ENCODE results near the gene AP2M1. TPM values are rescaled to one million over a fixed set of nuclear protein-coding genes. Genes with fewer than 3 reads are reported as not detected.

AP2M1 gene
- polyA plus RNA-seq, 4 donors = 240 to 283 (median 270) TPM

DNA sequence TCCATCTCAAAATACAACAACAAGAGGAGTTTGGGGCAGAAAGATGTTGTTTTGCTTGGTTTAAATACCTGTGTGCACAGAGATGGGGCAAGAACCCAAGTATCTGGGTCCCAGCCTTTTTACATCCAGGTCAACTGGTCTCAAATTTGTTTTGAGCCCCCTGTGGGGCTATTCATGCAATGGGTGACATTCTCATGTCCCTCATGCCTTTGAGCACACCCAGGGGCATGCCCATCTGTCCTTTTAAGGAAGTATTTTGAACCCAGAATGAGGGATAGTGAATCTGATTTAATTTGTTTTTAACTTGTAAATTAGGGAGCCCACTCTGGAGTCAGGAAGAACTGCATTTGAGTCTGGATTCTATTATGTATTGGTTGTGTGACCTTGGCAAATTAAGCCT lies 26.2 kb downstream of the AP2M1 start:
- H3K9me3 ChIP-seq (ENCODE audit: control insufficient read depth in 2 of 2, insufficient read depth in 1 of 2, low read depth in 1 of 2, low read length in 1 of 2) = no peaks in the 10 kb centered on the region
- DNase-seq = no peak
- no peak overlapping the region for H3K27ac ChIP-seq (ENCODE audit: low read depth in 1 of 3, low read length in 2 of 3)
- H3K36me3 ChIP-seq (ENCODE audit: control insufficient read depth in 3 of 3, insufficient read depth in 2 of 3, low read depth in 1 of 3, low read length in 3 of 3) = peaks cover 0 to 9% (median 0%) of the 10 kb centered on the region in 3 donors
- no peak overlapping the region for H3K4me3 ChIP-seq (ENCODE audit: low read depth in 1 of 3, low read length in 3 of 3)
- FAIRE-seq = no peak
- H3K4me1 ChIP-seq (ENCODE audit: control insufficient read depth in 3 of 3, insufficient read depth in 2 of 3, low read depth in 1 of 3, low read length in 2 of 3) = no peaks in the 10 kb centered on the region
- no peaks in the 10 kb centered on the region for H3K27me3 ChIP-seq (ENCODE audit: control insufficient read depth in 3 of 3, insufficient read depth in 3 of 3, low read length in 3 of 3)

DNA sequence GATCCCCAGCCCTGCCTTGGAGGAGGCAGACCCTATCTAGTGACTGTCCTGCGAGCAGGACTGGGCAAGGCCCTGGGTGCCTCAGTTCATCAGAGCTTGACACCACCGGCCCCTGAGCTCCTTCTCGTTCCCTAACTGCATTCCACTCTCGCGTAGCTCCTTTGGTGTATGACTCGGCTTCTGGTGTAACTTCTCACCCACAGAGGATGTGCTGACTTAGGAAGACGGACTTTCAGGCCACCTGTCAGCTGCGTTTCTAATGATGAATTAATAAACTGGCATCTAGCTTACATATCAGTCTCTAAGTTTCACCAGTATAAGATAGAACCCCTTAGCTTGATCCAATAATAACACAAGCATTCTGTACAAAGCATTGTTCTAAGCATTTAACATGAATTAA lies 28.9 kb downstream of the AP2M1 start:
- DNase-seq = no peak
- Histone ChIP-seq H3K27ac (ENCODE audit: low read depth in 1 of 3, low read length in 2 of 3) (no peak overlapping the region), H3K36me3 (ENCODE audit: control insufficient read depth in 3 of 3, insufficient read depth in 2 of 3, low read depth in 1 of 3, low read length in 3 of 3) (no peaks in the 10 kb centered on the region), H3K9me3 (ENCODE audit: control insufficient read depth in 2 of 2, insufficient read depth in 1 of 2, low read depth in 1 of 2, low read length in 1 of 2) (no peaks in the 10 kb centered on the region), H3K4me1 (ENCODE audit: control insufficient read depth in 3 of 3, insufficient read depth in 2 of 3, low read depth in 1 of 3, low read length in 2 of 3) (no peaks in the 10 kb centered on the region), H3K4me3 (ENCODE audit: low read depth in 1 of 3, low read length in 3 of 3) (no peak overlapping the region), H3K27me3 (ENCODE audit: control insufficient read depth in 3 of 3, insufficient read depth in 3 of 3, low read length in 3 of 3) (peaks cover 0 to 8% (median 0%) of the 10 kb centered on the region in 3 donors)
- WGBS, 3 donors = 81 to 86% (median 86%) methylated on average over 8 of the region's 8 CpGs
- FAIRE-seq = no peak

DNA sequence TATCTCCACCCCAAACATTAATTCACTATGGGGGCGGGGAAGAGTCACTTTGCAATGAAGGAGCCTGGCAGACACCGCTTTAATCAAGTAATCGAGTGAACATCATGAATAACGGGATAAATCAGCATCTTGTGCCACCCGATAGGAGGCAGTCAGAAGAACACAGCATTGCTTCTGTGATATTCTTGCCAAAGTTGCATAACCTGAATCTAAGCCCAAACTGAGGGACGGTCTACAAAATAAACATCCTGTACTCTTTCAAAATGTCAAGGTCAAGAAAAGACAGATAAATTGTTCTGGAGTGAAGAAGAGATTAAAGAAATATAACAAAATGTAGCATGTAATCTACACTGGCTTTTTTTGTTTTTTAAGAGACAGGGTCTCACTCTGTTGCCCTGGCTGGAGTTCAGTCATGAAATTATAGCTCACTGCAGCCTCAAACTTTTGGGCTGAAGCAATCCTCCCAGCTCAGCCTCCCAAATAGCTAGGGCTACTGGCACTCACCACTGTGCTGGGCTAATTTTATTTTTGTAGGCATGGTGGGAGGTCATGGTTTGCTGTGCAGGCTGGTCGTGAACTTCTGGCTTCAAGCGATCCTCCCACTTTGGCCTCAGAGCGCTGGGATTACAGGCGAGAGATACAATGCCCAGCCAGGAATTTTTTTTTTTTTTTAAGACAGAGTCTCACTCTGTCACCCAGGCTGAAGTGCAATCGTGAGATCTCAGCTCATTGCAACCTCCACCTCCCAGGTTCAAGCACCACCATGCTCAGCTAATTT lies 34.7 kb downstream of the AP2M1 start:
- WGBS, 3 donors = 53 to 69% (median 55%) methylated on average over 11 of the region's 11 CpGs
- no peaks in the 10 kb centered on the region for H3K9me3 ChIP-seq (ENCODE audit: control insufficient read depth in 2 of 2, insufficient read depth in 1 of 2, low read depth in 1 of 2, low read length in 1 of 2)
- FAIRE-seq (no peak), DNase-seq (no peak)
- no peaks in the 10 kb centered on the region for H3K4me1 ChIP-seq (ENCODE audit: control insufficient read depth in 3 of 3, insufficient read depth in 2 of 3, low read depth in 1 of 3, low read length in 2 of 3)
- no peak overlapping the region for H3K27ac ChIP-seq (ENCODE audit: low read depth in 1 of 3, low read length in 2 of 3)
- no peak overlapping the region for H3K4me3 ChIP-seq (ENCODE audit: low read depth in 1 of 3, low read length in 3 of 3)
- peaks cover 0 to 8% (median 0%) of the 10 kb centered on the region in 3 donors for H3K27me3 ChIP-seq (ENCODE audit: control insufficient read depth in 3 of 3, insufficient read depth in 3 of 3, low read length in 3 of 3)
- H3K36me3 ChIP-seq (ENCODE audit: control insufficient read depth in 3 of 3, insufficient read depth in 2 of 3, low read depth in 1 of 3, low read length in 3 of 3) = no peaks in the 10 kb centered on the region

DNA sequence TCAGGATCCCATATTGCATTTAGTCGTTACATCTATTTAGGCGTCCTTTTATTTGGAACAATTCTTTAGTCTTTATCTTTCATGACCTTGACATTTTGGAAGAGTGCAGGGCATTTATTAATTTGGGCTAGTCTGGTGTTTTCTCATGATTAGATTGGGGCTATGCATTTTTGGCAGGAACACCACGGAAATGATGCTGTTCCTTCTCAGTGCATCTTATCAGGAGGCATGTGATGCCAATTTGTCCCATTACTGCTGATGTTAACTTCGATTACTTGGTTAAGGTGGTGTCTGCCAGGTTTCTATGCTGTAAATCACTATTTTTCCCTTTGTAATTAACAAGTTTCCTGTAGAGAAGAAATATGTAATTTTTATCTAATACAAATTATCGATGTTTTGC lies 36.6 kb downstream of the AP2M1 start:
- no peak overlapping the region for H3K27ac ChIP-seq (ENCODE audit: low read depth in 1 of 3, low read length in 2 of 3)
- peaks cover 0 to 8% (median 0%) of the 10 kb centered on the region in 3 donors for H3K27me3 ChIP-seq (ENCODE audit: control insufficient read depth in 3 of 3, insufficient read depth in 3 of 3, low read length in 3 of 3)
- H3K4me3 ChIP-seq (ENCODE audit: low read depth in 1 of 3, low read length in 3 of 3) = no peak overlapping the region
- DNase-seq (no peak), FAIRE-seq (no peak)
- 64 to 81% (median 66%) methylated on average over 5 of the region's 5 CpGs for WGBS, 3 donors
- no peaks in the 10 kb centered on the region for H3K4me1 ChIP-seq (ENCODE audit: control insufficient read depth in 3 of 3, insufficient read depth in 2 of 3, low read depth in 1 of 3, low read length in 2 of 3)
- no peaks in the 10 kb centered on the region for H3K9me3 ChIP-seq (ENCODE audit: control insufficient read depth in 2 of 2, insufficient read depth in 1 of 2, low read depth in 1 of 2, low read length in 1 of 2)
- H3K36me3 ChIP-seq (ENCODE audit: control insufficient read depth in 3 of 3, insufficient read depth in 2 of 3, low read depth in 1 of 3, low read length in 3 of 3) = no peaks in the 10 kb centered on the region

DNA sequence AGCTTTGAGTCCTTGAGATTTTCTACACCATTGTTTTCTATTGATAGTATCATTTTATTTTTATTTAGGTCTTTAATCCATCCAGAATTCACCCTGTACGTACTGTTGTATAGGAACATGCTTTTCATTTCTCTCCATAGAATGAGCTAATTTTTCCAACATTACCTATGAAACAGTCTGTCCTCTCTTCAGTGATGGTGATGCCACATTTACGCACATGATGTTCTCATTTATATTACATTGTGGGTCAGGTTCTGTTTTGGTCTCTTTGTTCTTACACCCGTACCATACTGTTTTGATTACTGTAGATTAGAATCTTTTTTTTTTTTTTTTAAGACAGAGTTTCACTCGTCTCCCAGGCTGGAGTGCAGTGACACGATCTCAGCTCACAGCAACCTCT lies 37.1 kb downstream of the AP2M1 start:
- Histone ChIP-seq H3K27me3 (ENCODE audit: control insufficient read depth in 3 of 3, insufficient read depth in 3 of 3, low read length in 3 of 3) (peaks cover 0 to 5% (median 0%) of the 10 kb centered on the region in 3 donors), H3K4me1 (ENCODE audit: control insufficient read depth in 3 of 3, insufficient read depth in 2 of 3, low read depth in 1 of 3, low read length in 2 of 3) (no peaks in the 10 kb centered on the region), H3K4me3 (ENCODE audit: low read depth in 1 of 3, low read length in 3 of 3) (no peak overlapping the region), H3K27ac (ENCODE audit: low read depth in 1 of 3, low read length in 2 of 3) (no peak overlapping the region), H3K36me3 (ENCODE audit: control insufficient read depth in 3 of 3, insufficient read depth in 2 of 3, low read depth in 1 of 3, low read length in 3 of 3) (no peaks in the 10 kb centered on the region), H3K9me3 (ENCODE audit: control insufficient read depth in 2 of 2, insufficient read depth in 1 of 2, low read depth in 1 of 2, low read length in 1 of 2) (no peaks in the 10 kb centered on the region)
- FAIRE-seq (no peak), DNase-seq (no peak)
- 73 to 79% (median 76%) methylated on average over 5 of the region's 5 CpGs for WGBS, 3 donors

DNA sequence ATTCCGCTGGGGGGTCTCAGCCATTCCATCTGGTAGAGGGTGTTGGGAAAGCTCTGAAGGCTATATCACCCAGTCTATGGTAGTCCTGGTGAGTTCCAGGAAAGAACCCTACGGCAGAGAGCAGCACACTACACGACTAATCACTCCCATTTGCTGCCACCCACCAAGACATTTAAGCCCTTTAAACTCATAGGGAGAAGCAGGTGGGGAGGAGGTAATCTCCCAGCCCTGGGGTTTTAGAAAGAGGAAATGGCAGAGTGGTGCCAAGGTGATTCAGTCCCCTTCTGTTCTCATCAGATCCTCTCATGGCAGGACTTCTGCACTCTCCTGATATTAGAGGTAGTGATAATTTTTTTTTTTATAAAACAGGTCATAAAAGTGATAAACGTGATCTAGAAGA lies 44.2 kb downstream of the AP2M1 start:
- FAIRE-seq = no peak
- DNase-seq = no peak
- Histone ChIP-seq H3K4me1 (ENCODE audit: control insufficient read depth in 3 of 3, insufficient read depth in 2 of 3, low read depth in 1 of 3, low read length in 2 of 3) (no peaks in the 10 kb centered on the region), H3K9me3 (ENCODE audit: control insufficient read depth in 2 of 2, insufficient read depth in 1 of 2, low read depth in 1 of 2, low read length in 1 of 2) (no peaks in the 10 kb centered on the region), H3K27me3 (ENCODE audit: control insufficient read depth in 3 of 3, insufficient read depth in 3 of 3, low read length in 3 of 3) (peaks cover 0 to 3% (median 0%) of the 10 kb centered on the region in 3 donors), H3K27ac (ENCODE audit: low read depth in 1 of 3, low read length in 2 of 3) (no peak overlapping the region), H3K36me3 (ENCODE audit: control insufficient read depth in 3 of 3, insufficient read depth in 2 of 3, low read depth in 1 of 3, low read length in 3 of 3) (no peaks in the 10 kb centered on the region), H3K4me3 (ENCODE audit: low read depth in 1 of 3, low read length in 3 of 3) (no peak overlapping the region)
- 46 to 56% (median 48%) methylated on average over 4 of the region's 4 CpGs for WGBS, 3 donors

DNA sequence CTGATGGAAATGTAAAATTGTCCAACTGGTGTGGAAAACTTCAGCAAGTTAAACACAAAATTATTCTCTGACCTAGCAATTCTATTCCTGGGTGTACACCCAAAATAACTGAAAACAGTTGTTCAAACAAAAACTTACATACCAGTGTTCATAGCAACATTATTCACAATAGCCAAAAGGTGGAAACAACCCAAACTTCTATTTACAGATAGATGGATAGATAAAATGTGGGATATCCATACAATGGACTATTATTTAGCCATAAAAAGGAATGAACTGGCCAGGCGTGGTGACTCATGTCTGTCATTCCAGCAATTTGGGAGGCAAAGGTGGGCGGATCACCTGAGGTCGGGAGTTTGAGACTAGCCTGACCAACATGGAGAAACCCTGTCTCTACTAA lies 47.9 kb downstream of the AP2M1 start:
- no peak for FAIRE-seq
- WGBS, 3 donors = 54 to 75% (median 62%) methylated on average over 3 of the region's 3 CpGs
- peaks cover 0 to 13% (median 0%) of the 10 kb centered on the region in 3 donors for H3K27me3 ChIP-seq (ENCODE audit: control insufficient read depth in 3 of 3, insufficient read depth in 3 of 3, low read length in 3 of 3)

DNA sequence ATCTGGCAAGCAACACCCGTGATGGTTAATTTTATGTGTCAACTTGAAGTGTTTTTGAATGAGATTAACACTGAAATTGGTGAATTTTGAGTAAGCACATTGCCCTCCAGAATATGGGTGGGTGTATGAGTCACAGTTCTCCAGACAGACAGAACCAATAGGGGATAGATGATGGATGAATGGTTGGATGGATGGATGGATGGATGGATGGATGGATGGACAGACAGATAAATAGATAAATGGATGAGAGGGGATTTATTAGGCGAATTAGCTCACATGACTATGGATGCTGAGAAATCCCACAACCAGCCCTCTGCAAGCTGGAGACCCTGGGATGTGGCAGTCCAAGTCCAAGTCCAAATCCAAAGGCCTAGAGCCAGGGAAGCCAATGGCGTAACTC lies 49.3 kb downstream of the AP2M1 start:
- H3K36me3 ChIP-seq (ENCODE audit: control insufficient read depth in 3 of 3, insufficient read depth in 2 of 3, low read depth in 1 of 3, low read length in 3 of 3) = no peaks in the 10 kb centered on the region
- H3K27ac ChIP-seq (ENCODE audit: low read depth in 1 of 3, low read length in 2 of 3) = no peak overlapping the region
- no peak for FAIRE-seq
- no peak for DNase-seq
- H3K9me3 ChIP-seq (ENCODE audit: control insufficient read depth in 2 of 2, insufficient read depth in 1 of 2, low read depth in 1 of 2, low read length in 1 of 2) = no peaks in the 10 kb centered on the region
- H3K27me3 ChIP-seq (ENCODE audit: control insufficient read depth in 3 of 3, insufficient read depth in 3 of 3, low read length in 3 of 3) = peaks cover 0 to 25% (median 2%) of the 10 kb centered on the region in 3 donors
- H3K4me1 ChIP-seq (ENCODE audit: control insufficient read depth in 3 of 3, insufficient read depth in 2 of 3, low read depth in 1 of 3, low read length in 2 of 3) = no peaks in the 10 kb centered on the region
- WGBS, 3 donors = 78 to 82% (median 82%) methylated on average over 3 of the region's 3 CpGs
- H3K4me3 ChIP-seq (ENCODE audit: low read depth in 1 of 3, low read length in 3 of 3) = no peak overlapping the region

More for the DNA sequence above, 47.9 kb downstream of the AP2M1 start:
- Histone ChIP-seq H3K9me3 (ENCODE audit: control insufficient read depth in 2 of 2, insufficient read depth in 1 of 2, low read depth in 1 of 2, low read length in 1 of 2) (no peaks in the 10 kb centered on the region), H3K4me3 (ENCODE audit: low read depth in 1 of 3, low read length in 3 of 3) (no peak overlapping the region), H3K36me3 (ENCODE audit: control insufficient read depth in 3 of 3, insufficient read depth in 2 of 3, low read depth in 1 of 3, low read length in 3 of 3) (no peaks in the 10 kb centered on the region), H3K27ac (ENCODE audit: low read depth in 1 of 3, low read length in 2 of 3) (no peak overlapping the region), H3K4me1 (ENCODE audit: control insufficient read depth in 3 of 3, insufficient read depth in 2 of 3, low read depth in 1 of 3, low read length in 2 of 3) (no peaks in the 10 kb centered on the region)
- DNase-seq = no peak

DNA sequence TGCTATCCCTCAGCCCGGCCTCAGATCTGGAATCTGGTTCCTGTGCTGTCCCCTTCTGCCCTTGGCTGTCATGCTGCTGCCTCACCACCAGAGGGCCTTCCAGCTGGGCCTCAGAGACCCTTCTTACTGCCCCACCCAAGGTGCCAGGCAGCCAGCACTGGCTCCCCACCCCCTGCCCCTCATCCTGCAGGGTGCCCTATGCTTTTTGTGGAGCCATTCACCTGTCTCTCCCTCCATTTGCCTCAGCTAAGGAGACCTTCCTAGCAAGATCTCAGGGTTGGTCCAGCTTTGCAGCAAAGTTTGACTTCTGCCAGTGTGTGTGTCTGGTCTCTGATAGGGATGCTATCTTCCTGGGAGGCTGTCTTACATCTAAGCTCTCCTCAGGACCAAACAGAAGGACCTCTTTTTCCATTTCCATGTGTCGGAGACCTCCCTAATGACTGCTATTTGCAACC lies 52.9 kb downstream of the AP2M1 start:
- WGBS, 3 donors = 40 to 50% (median 48%) methylated on average over 2 of the region's 2 CpGs
- peaks cover 0 to 5% (median 0%) of the 10 kb centered on the region in 3 donors for H3K4me1 ChIP-seq (ENCODE audit: control insufficient read depth in 3 of 3, insufficient read depth in 2 of 3, low read depth in 1 of 3, low read length in 2 of 3)
- no peak overlapping the region for H3K4me3 ChIP-seq (ENCODE audit: low read depth in 1 of 3, low read length in 3 of 3)
- no peaks in the 10 kb centered on the region for H3K9me3 ChIP-seq (ENCODE audit: control insufficient read depth in 2 of 2, insufficient read depth in 1 of 2, low read depth in 1 of 2, low read length in 1 of 2)
- peak; percentile 31 to 48 for DNase-seq
- no peaks in the 10 kb centered on the region for H3K36me3 ChIP-seq (ENCODE audit: control insufficient read depth in 3 of 3, insufficient read depth in 2 of 3, low read depth in 1 of 3, low read length in 3 of 3)
- peaks cover 0 to 53% (median 27%) of the 10 kb centered on the region in 3 donors for H3K27me3 ChIP-seq (ENCODE audit: control insufficient read depth in 3 of 3, insufficient read depth in 3 of 3, low read length in 3 of 3)
- H3K27ac ChIP-seq (ENCODE audit: low read depth in 1 of 3, low read length in 2 of 3) = no peak overlapping the region
- FAIRE-seq = no peak

Data from small intestine (tissue), 7 donors.